Ishikawa (cell line): Measurements from ENCODE around the gene KAT14.

Experiments
- CEBPB ChIP-seq: IDR thresholded peaks from 2 replicates; pipeline ENCODE4 v1.6.1; 2012
- CREB1 ChIP-seq: IDR thresholded peaks from 2 replicates; pipeline ENCODE4 v1.6.1; 2012; ENCODE audit warnings: low read depth
- EGR1 ChIP-seq: IDR thresholded peaks from 2 replicates; pipeline ENCODE4 v1.6.1; 2012
- FOXM1 ChIP-seq: IDR thresholded peaks from 2 replicates; pipeline ENCODE4 v1.6.1; 2012; ENCODE audit warnings: low read depth, borderline replicate concordance
- NFIC ChIP-seq: IDR thresholded peaks from 2 replicates; pipeline ENCODE4 v1.6.1; 2012
- RAD21 ChIP-seq: IDR thresholded peaks from 2 replicates; pipeline ENCODE4 v1.6.1; 2012; ENCODE audit warnings: low read depth
- TAF1 ChIP-seq: IDR thresholded peaks from 2 replicates; pipeline ENCODE4 v1.6.1; 2012; ENCODE audit warnings: low read depth, mild to moderate bottlenecking
- TCF12 ChIP-seq: IDR thresholded peaks from 2 replicates; pipeline ENCODE4 v1.6.1; 2012; ENCODE audit warnings: low read depth
- TEAD4 ChIP-seq: IDR thresholded peaks from 2 replicates; pipeline ENCODE4 v1.6.1; 2012
- USF1 ChIP-seq: IDR thresholded peaks from 2 replicates; pipeline ENCODE4 v1.6.1; 2012
- YY1 ChIP-seq: IDR thresholded peaks from 2 replicates; pipeline ENCODE4 v1.6.1; 2012; ENCODE audit warnings: low read depth
- ZBTB7A ChIP-seq: IDR thresholded peaks from 2 replicates; pipeline ENCODE4 v1.6.1; 2012; ENCODE audit warnings: low read depth
- TF ChIP-seq, protein P1 (sequence below): IDR thresholded peaks from 2 replicates; pipeline ENCODE4 v1.6.1; 2012

Gene KAT14

GRCh38 chr20:18225632-18226031 lies 88.0 kb downstream of the KAT14 start:
- TF ChIP-seq, protein P1, sequence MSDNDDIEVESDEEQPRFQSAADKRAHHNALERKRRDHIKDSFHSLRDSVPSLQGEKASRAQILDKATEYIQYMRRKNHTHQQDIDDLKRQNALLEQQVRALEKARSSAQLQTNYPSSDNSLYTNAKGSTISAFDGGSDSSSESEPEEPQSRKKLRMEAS = peak; percentile 61; the same call in 1 of the 2 replicates
- no peak for TF ChIP-seq EGR1

DNA sequence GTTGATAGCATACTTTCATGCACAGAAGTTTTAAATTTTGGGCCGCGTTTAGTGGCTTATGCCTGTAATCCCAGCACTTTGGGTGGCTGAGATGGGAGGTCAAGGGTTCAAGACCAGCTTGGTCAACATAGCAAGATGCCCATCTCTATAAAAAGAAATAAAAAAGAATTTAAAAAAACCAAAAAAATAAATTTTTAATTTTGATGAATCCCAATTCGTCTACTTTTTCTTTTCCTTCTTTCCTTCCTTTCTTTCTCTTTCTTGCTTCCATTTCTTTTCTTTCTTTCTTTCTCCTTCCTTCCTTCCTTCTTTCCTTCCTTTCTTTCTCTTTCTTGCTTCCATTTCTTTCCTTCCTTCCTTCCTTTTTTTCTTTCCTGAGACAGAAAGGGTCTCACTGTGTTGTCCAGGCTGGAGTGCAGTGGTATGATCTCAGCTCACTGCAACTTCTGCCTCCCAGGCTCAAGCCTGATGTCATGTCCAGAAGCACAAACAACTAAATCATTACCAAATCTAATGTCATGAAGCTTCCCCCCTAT lies 95.8 kb downstream of the KAT14 start:
- TF ChIP-seq CREB1 = no peak
- TF ChIP-seq TEAD4 = no peak
- no peak for TF ChIP-seq EGR1
- TF ChIP-seq USF1 = no peak
- TF ChIP-seq, protein P1 = no peak
- TF ChIP-seq CEBPB = no peak
- no peak for TF ChIP-seq TCF12
- TF ChIP-seq NFIC = no peak
- TF ChIP-seq FOXM1 = no peak
- TF ChIP-seq YY1 = no peak
- TF ChIP-seq RAD21 = no peak
- no peak for TF ChIP-seq TAF1
- TF ChIP-seq ZBTB7A = no peak
